VCaP (cell line): Measurements from ENCODE around the gene BUD13.

Experiments
- H3K27ac ChIP-seq: fragments of 450-650 bp; 2 replicates; pipeline ENCODE4 v1.5.1; 2017
- CTCF ChIP-seq: fragments of 450-650 bp; conservative IDR thresholded peaks from 2 replicates; pipeline ENCODE4 v1.5.1; 2017; ENCODE audit warnings: mild to moderate bottlenecking, moderate library complexity

The BUD13 gene, protein sequence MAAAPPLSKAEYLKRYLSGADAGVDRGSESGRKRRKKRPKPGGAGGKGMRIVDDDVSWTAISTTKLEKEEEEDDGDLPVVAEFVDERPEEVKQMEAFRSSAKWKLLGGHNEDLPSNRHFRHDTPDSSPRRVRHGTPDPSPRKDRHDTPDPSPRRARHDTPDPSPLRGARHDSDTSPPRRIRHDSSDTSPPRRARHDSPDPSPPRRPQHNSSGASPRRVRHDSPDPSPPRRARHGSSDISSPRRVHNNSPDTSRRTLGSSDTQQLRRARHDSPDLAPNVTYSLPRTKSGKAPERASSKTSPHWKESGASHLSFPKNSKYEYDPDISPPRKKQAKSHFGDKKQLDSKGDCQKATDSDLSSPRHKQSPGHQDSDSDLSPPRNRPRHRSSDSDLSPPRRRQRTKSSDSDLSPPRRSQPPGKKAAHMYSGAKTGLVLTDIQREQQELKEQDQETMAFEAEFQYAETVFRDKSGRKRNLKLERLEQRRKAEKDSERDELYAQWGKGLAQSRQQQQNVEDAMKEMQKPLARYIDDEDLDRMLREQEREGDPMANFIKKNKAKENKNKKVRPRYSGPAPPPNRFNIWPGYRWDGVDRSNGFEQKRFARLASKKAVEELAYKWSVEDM

GRCh38 chr11:116772443-116773202, at the start of gene BUD13:
TSS of gene BUD13 (minus strand) at chr11:116772987. CDS start at chr11:116772964, 23 bp downstream.
- peak within 1 kb of the TSS; percentile 92 for H3K27ac ChIP-seq
- no peak; the same call in 1 of the 2 replicates for TF ChIP-seq CTCF

- TF ChIP-seq CTCF: no peak
- no peak overlapping the region for H3K27ac ChIP-seq
Measured at GRCh38 chr11:116822575-116822974, 49.8 kb upstream of the BUD13 start.

- TF ChIP-seq CTCF: no peak
- H3K27ac ChIP-seq: no peak overlapping the region
Measured at GRCh38 chr11:116821050-116821918, 48.5 kb upstream of the BUD13 start.

DNA sequence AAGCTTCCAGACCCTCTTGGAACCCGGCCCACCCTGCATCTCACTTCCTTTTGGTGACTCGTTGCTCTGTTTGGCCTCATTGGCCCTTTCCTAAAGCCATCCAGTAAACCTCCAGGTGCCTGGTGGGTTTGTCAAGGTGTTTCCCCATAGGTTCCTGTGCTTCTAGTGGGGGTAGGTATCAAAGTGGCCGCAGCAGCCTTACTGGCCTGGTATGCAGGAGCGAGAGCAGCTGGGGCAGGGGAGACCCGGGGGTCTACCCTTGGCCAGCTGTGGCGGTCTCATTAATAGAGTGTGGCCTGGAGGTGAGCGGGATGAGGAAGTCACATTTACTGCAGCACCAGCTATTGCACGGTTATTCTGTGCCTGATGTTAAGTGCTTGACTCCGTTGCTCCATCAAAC, 46.3 kb upstream of the BUD13 start:
- TF ChIP-seq CTCF: no peak

DNA sequence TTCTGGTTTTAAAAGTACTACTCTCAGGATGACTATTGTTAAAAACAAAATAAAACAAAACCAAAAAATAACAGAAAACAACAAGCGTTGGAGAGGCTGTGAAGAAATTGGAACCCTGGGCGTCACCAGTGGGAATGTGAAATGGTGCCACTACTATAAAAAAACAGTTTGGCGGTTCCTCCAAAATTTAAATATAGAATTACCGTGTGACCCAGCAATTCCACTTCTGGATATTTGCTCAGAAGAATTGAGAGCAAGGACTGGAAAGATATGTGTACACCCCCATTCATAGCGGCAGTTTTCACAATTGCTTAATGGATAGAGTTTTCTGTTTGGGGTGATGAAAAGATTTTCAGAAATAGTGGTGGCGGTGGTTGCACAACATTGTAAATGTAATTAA, 41.7 kb upstream of the BUD13 start:
- TF ChIP-seq CTCF: no peak

More for the DNA sequence above, 46.3 kb upstream of the BUD13 start:
- no peak overlapping the region for H3K27ac ChIP-seq

DNA sequence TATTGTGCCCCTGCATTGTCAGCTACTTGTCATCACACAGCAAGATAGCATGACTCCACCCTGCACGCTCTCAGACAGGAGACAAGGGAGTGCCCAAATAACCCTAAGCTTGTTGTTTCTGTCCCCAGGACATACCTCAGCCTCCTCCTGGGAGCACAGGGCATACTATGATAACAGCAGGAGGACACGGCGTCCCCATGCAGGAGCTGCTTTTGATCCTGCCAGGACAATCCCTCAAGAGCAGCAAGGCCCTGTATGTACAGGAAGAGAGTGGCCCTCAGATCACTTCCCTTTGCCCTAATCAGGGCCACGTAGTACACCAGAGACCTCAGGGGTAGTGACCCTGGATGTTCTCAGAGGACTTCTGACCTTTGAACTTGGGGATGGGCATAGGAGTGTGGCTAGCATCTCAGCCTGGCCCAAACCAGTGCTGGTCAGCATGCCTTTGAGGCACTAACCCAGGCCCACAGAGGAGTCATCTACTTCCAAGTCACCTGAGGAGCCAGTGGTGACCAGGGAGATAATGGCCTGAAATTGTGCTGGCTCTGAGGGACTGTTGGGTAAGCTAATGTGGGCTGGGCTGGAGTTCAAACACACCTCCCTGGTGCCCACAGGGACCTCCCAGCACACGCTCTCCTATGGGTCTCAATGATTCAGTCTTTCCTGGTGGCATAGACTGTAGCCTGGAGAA, 41.1 kb upstream of the BUD13 start:
- TF ChIP-seq CTCF: no peak

More for the DNA sequence above, 41.7 kb upstream of the BUD13 start:
- no peak overlapping the region for H3K27ac ChIP-seq

More for the DNA sequence above, 41.1 kb upstream of the BUD13 start:
- no peak overlapping the region for H3K27ac ChIP-seq
